ENCODE data around the gene PPP6R2. TPM values are rescaled to one million over a fixed set of nuclear protein-coding genes. Genes with fewer than 3 reads are reported as not detected.

PPP6R2 gene
- total RNA-seq, 1 experiment from 2014 or later, result 62.1 TPM

DNA sequence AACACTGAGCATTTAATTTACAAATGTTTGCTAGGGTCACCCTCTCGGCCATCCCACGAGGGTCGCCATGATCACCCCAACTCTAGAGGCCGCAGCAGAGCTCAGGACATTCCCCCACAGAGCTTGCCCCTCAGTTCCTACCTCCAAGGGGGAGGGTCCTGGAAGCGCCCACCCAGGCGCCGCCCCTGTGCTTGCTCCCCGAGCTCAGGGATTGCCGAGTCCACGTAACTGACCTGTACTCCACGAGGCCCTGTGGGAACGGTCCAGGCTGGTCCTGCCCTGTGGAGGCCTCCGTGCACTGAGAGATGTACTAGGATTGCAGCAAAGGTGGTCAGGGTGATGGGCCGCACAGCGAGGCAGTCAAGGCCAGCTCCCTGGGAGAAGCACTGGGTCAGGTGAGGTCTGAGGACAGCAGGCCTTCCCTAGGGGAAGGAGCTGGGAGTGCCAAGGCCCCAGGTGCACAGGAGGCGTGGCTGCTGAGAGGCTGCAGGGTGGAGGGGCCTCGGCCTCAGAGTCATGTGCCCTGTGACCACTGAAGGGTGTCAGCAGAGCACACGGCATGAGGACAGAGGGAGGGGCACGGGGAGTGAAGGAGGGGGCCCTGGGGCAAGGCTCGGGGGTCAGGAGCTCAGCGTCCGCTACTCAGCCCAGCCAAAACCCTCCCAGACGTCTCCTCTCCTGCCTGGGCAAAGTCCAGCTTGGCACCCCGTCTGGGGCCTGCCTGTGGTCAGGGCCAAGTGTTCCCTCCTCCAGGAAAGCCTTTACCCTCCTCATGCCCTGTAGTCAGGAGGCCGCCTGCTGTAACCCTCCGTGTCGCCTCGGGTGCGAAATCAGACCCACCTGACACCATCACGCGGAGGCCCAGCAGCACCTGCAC, 141.1 kb downstream of the PPP6R2 start:
- no peaks in the 10 kb centered on the region for H3K36me3 ChIP-seq
- no peak overlapping the region for H3K27ac ChIP-seq
- peaks cover 34% of the 10 kb centered on the region for H3K27me3 ChIP-seq (replicated peaks)
- H3K4me1 ChIP-seq (replicated peaks), result peaks cover 8% of the 10 kb centered on the region; the same call in 1 of the 2 replicates
- no peak for DNase-seq (ENCODE audit: low read depth in 1 of 2, low spot score in 2 of 2)
- no peaks in the 10 kb centered on the region for H3K9me3 ChIP-seq (replicated peaks)
- H3K4me3 ChIP-seq, result no peak overlapping the region

DNA sequence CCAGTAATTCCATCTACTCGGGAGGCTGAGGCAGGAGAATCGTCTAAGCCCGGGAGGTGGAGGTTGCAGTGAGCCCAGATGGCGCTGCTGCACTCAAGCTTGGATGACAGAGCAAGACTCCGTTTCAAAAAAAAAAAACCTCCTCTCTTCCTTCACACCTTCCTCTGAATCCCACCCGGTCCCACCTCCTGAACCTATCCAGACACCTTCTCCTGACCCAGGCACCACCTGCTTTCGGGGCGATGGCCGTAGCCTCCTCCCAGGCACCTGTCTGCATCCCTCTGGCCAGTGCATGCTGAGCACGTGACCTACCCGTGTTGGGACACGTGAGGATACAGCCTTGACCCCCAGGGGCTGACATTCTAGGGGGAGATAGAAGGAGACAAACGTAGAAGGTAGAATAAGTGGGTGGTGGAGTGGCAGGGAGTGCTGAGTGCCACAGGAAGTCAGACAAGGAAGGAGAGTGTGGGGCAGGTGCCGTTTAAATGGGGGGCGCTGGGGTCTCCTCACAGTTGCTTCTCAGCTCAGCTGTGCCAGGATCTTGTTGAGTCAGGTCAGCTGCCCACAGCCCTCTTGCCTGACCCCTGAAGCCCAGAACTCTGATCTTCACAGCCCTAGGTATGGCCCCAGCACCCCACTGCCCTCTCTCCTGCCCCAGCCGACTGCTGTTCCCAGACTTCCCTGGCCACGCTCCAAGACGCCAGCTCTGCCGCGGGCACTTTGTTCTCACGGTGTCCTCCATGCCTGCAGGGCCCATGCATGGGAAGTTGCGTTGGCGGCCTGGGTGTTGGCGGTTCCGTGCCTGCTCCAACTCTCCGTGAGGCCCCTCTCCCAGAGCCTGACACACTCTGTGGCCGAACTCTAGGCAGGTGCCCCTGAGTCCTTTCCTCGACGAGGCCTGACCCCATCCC, 142.3 kb downstream of the PPP6R2 start:
- Histone ChIP-seq H3K9me3 (replicated peaks) (no peaks in the 10 kb centered on the region), H3K27ac (no peak overlapping the region), H3K27me3 (replicated peaks) (peaks cover 23% of the 10 kb centered on the region), H3K4me1 (replicated peaks) (peaks cover 8% of the 10 kb centered on the region; the same call in 1 of the 2 replicates), H3K4me3 (no peak overlapping the region), H3K36me3 (no peaks in the 10 kb centered on the region)
- DNase-seq (ENCODE audit: low read depth in 1 of 2, low spot score in 2 of 2), result no peak

DNA sequence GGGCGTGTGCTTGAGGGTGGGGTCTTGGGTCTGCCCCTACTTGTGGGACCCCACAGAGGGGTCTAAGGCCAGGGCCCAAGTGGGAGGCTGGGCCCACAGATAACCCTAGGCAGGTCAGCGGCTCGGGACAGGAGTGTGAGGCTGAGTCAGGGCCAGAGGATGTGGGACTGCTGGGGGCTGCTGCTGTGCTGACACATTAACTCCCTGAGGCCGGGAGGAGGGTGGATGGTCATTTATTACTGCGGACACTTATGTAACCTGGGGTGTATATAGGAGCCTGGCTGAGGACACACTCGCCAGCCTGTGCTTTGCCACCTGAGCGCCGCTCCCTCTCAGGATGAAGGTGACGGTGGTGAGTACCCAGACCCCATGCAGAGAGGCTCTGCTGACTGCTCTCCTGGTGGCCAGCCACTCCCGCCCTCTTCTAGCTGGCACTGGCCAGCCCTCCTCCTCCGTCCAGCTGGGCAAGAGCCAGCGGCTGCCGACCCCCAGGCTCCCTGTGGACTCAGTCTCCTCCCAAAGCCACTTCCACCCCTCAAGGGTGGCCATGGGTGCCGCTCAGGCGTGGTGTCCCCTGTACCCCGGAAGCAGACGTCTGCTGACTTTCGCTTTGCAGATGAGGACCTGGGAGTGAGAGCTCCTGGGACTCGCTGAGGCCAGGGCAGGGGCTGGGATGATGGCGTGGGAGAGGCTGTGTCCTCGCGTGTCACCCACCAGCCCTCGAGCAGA, 143.6 kb downstream of the PPP6R2 start, which contains the start of gene MIOX:
Gene MIOX, plus strand, starts transcription at position 299 of the 729 bp plus-strand sequence. Its CDS starts 39 bp downstream, at position 338.
- Histone ChIP-seq H3K4me1 (replicated peaks) (peaks cover under 1% of the 10 kb centered on the region; the same call in 1 of the 2 replicates), H3K27ac (no peak within 1 kb of the TSS), H3K27me3 (replicated peaks) (peaks cover 11% of the 10 kb centered on the region), H3K9me3 (replicated peaks) (no peaks in the 10 kb centered on the region), H3K36me3 (no peaks in the 10 kb centered on the region), H3K4me3 (no peak within 1 kb of the TSS)
- no peak for DNase-seq (ENCODE audit: low read depth in 1 of 2, low spot score in 2 of 2)

DNA sequence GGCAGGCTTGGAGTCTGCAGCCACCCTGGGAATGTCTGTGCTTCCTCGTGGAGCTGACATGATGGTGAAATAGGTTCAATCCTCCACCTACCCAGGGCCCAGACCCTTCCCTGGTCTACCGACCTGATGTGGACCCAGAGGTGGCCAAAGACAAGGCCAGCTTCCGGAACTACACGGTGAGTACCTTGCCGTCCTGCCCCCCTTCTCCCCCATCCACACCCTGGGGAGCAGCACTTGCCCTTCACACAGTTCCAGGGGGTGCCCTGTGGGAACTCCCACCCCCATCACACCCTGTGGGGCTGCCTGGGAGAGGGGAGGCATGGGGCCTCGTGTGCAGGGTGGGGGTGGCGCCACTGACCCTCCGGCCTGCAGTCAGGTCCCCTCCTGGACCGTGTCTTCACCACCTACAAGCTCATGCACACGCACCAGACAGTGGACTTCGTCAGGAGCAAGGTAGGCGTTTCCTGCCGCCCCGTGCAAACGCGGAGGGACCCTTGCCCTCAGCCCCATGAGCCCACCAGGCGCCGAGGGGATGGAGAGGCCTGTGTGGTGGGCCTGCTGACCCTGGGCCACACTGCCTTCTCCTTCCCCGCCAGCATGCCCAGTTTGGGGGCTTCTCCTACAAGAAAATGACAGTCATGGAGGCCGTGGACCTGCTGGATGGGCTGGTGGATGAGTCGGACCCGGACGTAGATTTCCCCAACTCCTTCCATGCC, 144.3 kb downstream of the PPP6R2 start:
- no peaks in the 10 kb centered on the region for H3K36me3 ChIP-seq
- H3K4me3 ChIP-seq, result no peak overlapping the region
- no peaks in the 10 kb centered on the region for H3K4me1 ChIP-seq (replicated peaks)
- no peaks in the 10 kb centered on the region for H3K9me3 ChIP-seq (replicated peaks)
- DNase-seq (ENCODE audit: low read depth in 1 of 2, low spot score in 2 of 2), result no peak
- no peak overlapping the region for H3K27ac ChIP-seq
- H3K27me3 ChIP-seq (replicated peaks), result peaks cover 3% of the 10 kb centered on the region

DNA sequence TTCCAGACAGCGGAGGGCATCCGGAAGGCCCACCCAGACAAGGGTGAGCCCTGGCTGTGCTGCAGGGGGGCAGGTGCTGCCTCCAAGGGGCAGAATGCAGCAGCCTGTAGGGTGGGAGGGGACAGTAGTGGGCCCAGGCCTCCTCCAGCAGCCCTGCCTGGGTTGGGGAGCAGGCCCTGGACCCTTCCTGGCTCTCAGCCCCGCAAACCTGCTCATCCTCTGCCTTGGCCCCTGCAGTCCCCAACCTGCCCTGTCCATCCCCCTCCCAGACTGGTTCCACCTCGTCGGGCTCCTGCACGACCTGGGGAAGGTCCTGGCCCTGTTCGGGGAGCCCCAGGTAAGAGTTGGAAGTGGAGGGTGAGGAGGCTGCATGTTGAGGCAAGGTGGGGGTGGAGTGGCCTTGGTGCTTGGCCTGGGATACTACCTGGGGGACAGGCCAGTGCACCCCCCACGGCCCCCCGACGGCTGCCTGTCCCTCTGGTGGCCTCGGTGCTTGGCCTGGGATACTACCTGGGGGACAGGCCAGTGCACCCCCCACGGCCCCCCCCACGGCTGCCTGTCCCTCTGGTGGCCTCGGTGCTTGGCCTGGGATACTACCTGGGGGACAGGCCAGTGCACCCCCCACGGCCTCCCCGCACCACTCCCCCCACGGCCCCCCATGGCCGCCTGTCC, 145.0 kb downstream of the PPP6R2 start:
- DNase-seq (ENCODE audit: low read depth in 1 of 2, low spot score in 2 of 2), result no peak
- H3K27me3 ChIP-seq (replicated peaks), result no peaks in the 10 kb centered on the region; the same call in none of the 2 replicates
- H3K27ac ChIP-seq, result no peak overlapping the region
- H3K4me1 ChIP-seq (replicated peaks), result no peaks in the 10 kb centered on the region
- no peaks in the 10 kb centered on the region for H3K9me3 ChIP-seq (replicated peaks)
- no peak overlapping the region for H3K4me3 ChIP-seq
- no peaks in the 10 kb centered on the region for H3K36me3 ChIP-seq

DNA sequence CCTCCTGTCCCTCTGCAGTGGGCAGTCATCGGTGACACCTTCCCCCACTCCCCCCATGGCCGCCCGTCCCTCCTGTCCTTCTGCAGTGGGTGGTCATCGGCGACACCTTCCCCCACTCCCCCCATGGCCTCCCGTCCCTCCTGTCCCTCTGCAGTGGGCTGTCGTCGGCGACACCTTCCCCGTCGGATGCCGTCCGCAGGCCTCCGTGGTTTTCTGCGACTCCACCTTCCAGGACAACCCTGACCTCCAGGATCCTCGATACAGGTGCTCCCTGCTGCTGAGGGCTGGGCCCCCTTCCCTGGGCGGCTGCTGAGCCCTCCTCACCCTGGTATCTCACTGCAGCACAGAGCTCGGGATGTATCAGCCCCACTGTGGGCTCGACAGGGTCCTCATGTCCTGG, 145.8 kb downstream of the PPP6R2 start:
- no peaks in the 10 kb centered on the region for H3K9me3 ChIP-seq (replicated peaks)
- DNase-seq (ENCODE audit: low read depth in 1 of 2, low spot score in 2 of 2), result no peak
- no peaks in the 10 kb centered on the region for H3K4me1 ChIP-seq (replicated peaks)
- H3K36me3 ChIP-seq, result no peaks in the 10 kb centered on the region
- H3K27ac ChIP-seq, result no peak overlapping the region
- H3K27me3 ChIP-seq (replicated peaks), result no peaks in the 10 kb centered on the region; the same call in none of the 2 replicates
- H3K4me3 ChIP-seq, result no peak overlapping the region

DNA sequence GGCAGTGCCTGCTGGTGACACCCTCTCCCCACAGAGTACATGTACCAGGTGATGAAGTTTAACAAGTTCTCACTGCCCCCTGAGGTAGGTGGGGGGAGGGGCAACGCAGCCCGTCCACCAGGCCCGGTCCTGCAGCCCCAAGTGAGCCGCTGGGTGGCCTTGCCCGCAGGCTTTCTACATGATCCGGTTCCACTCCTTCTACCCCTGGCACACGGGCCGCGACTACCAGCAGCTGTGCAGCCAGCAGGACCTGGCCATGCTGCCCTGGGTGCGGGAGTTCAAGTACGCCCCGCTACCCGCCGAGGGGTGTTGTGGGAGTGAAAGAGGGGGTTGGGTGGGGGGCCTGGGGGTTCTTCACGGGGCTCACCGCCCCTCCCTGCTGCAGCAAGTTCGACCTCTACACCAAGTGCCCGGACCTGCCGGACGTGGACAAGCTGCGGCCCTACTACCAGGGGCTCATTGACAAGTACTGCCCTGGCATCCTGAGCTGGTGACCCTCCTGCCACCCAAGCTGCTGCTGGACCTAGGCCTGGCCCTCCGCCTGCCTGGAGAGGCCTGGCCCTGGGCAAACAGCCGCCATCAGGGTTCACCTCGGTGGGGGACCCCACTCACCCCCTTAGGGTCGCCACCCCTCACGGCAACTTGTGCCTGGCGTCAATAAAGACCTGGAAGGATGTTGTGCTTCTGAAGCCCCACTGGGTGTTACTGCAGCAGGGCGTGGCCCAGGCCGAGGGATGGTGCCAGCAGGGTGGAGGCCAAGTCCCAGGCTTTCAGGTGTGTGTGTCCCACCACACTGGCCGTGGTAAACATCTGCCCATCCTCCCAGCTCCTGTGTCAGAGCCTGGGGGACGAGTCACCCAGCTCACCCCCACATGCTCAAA, 146.5 kb downstream of the PPP6R2 start:
- H3K27ac ChIP-seq, result no peak overlapping the region
- H3K9me3 ChIP-seq (replicated peaks), result no peaks in the 10 kb centered on the region
- no peaks in the 10 kb centered on the region for H3K36me3 ChIP-seq
- H3K4me3 ChIP-seq, result no peak overlapping the region
- no peaks in the 10 kb centered on the region; the same call in none of the 2 replicates for H3K27me3 ChIP-seq (replicated peaks)
- DNase-seq (ENCODE audit: low read depth in 1 of 2, low spot score in 2 of 2), result no peak
- no peaks in the 10 kb centered on the region for H3K4me1 ChIP-seq (replicated peaks)

DNA sequence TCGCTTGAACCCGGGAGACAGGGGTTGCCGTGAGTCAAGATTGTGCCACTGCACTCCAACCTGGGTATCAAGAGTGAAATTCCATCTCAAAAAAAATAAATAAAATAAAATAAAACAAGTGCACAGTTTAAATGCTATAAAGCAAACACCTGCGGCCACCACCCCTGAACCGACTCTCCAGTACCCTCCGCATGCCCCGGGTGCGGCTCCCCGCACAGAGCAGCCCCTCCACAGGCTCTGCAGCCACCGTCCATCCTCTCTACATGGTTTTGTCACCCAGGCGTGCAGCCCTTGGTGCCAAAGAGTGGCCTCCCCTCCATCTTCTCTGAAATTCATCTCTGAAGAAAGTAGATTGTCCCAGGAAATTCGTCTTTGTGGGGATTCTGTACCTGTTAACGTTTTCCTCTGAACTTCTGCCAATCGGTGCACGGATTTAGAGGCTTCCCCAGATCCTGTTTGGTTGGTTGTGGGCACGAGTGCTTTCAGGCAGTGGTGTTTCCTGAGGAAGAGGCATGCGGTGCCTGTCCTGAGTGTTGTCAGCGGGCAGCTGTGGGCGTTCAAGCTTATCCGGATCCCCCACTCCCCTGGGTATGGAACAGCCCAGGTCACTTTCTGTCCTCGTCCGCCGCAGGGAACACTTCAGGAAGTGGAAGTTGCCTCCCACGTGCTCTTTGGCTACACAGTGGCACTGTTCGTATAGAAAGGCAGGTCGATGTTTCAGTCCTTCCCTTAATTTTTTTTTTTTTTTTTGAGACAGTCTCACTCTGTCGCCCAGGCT, 147.6 kb downstream of the PPP6R2 start:
- Histone ChIP-seq H3K27ac (no peak overlapping the region), H3K9me3 (replicated peaks) (no peaks in the 10 kb centered on the region), H3K4me3 (no peak overlapping the region), H3K4me1 (replicated peaks) (no peaks in the 10 kb centered on the region), H3K36me3 (no peaks in the 10 kb centered on the region), H3K27me3 (replicated peaks) (no peaks in the 10 kb centered on the region; the same call in 1 of the 2 replicates)
- no peak for DNase-seq (ENCODE audit: low read depth in 1 of 2, low spot score in 2 of 2)

Other genes with a start within 250 kb of the PPP6R2 start
- gene PANX2, start 172.6 kb upstream of the PPP6R2 start, total RNA-seq (2014; rRNA removed; shearing (Covaris generic)), result 0.13 and 0.58 TPM in 2 replicates
- gene TRABD, start 157.4 kb upstream of the PPP6R2 start, total RNA-seq (2014; rRNA removed; shearing (Covaris generic)), result 27.0 and 29.1 TPM in 2 replicates
- gene SELENOO, start 142.3 kb upstream of the PPP6R2 start, total RNA-seq (2014; rRNA removed; shearing (Covaris generic)), result 16.1 and 25.1 TPM in 2 replicates
- 17.4 and 25.0 TPM in 2 replicates for gene TUBGCP6, start 98.3 kb upstream of the PPP6R2 start, total RNA-seq (2014; rRNA removed; shearing (Covaris generic))
- gene HDAC10, start 92.1 kb upstream of the PPP6R2 start, total RNA-seq (2014; rRNA removed; shearing (Covaris generic)), result 15.4 and 30.4 TPM in 2 replicates
- gene MAPK12, start 81.6 kb upstream of the PPP6R2 start, total RNA-seq (2014; rRNA removed; shearing (Covaris generic)), result 1.9 and 4.8 TPM in 2 replicates
- gene MAPK11, start 72.9 kb upstream of the PPP6R2 start, total RNA-seq (2014; rRNA removed; shearing (Covaris generic)), result 1.3 and 2.2 TPM in 2 replicates
- gene PLXNB2, start 35.7 kb upstream of the PPP6R2 start, total RNA-seq (2014; rRNA removed; shearing (Covaris generic)), result 45.9 and 61.7 TPM in 2 replicates
- gene DENND6B, start 16.3 kb upstream of the PPP6R2 start, total RNA-seq (2014; rRNA removed; shearing (Covaris generic)), result 0.06 and 0.47 TPM in 2 replicates
- 77.0 and 87.9 TPM in 2 replicates for gene SBF1, start 131.7 kb downstream of the PPP6R2 start, total RNA-seq (2014; rRNA removed; shearing (Covaris generic))
- gene ADM2, start 138.2 kb downstream of the PPP6R2 start, total RNA-seq (2014; rRNA removed; shearing (Covaris generic)), result 0.05 TPM in 1 of 2 replicates, not detected in the other
- not detected in 2 replicates for gene MIOX, start 143.5 kb downstream of the PPP6R2 start, total RNA-seq (2014; rRNA removed; shearing (Covaris generic))
- 34.7 and 53.5 TPM in 2 replicates for gene LMF2, start 164.4 kb downstream of the PPP6R2 start, total RNA-seq (2014; rRNA removed; shearing (Covaris generic))
- gene NCAPH2, start 164.9 kb downstream of the PPP6R2 start, total RNA-seq (2014; rRNA removed; shearing (Covaris generic)), result 106 and 113 TPM in 2 replicates
- 2.0 and 6.3 TPM in 2 replicates for gene SCO2, start 182.3 kb downstream of the PPP6R2 start, total RNA-seq (2014; rRNA removed; shearing (Covaris generic))
- 3.2 and 12.6 TPM in 2 replicates for gene TYMP, start 186.7 kb downstream of the PPP6R2 start, total RNA-seq (2014; rRNA removed; shearing (Covaris generic))
- gene KLHDC7B, start 202.6 kb downstream of the PPP6R2 start, total RNA-seq (2014; rRNA removed; shearing (Covaris generic)), result 0.11 and 0.66 TPM in 2 replicates
- gene SYCE3, start 219.6 kb downstream of the PPP6R2 start, total RNA-seq (2014; rRNA removed; shearing (Covaris generic)), result not detected in 2 replicates
- 1.7 and 2.5 TPM in 2 replicates for gene CPT1B, start 235.1 kb downstream of the PPP6R2 start, total RNA-seq (2014; rRNA removed; shearing (Covaris generic))
- 26.5 and 47.8 TPM in 2 replicates for gene CHKB, start 239.5 kb downstream of the PPP6R2 start, total RNA-seq (2014; rRNA removed; shearing (Covaris generic))